Stimulated activated naive B cell treated with anti-CD40 and anti-IgM and Interleukin-4, amounts not matched to agents 10 μg/mL and 1 μg/mL and 100 μg/mL, for 72 hours (primary cell): ENCODE data around the gene APP.
A peak's percentile ranks its signal among the peaks of the same experiment; 100 is the strongest.

Source experiments
- ATAC-seq, 2 donors: fragments of 150-1000 bp; cut with Tn5 transposase; replicated peaks; 2 replicates each; pipeline ENCODE4 v1.10.0; 2021; ENCODE audit warnings: moderate library complexity in 1 of 2
- DNase-seq: peaks from one replicate; pipeline ENCODE4 v3.0.0; 2021
- H3K27ac Mint-ChIP-seq: one replicate; pipeline ENCODE4 v1.8.0; 2022; ENCODE audit warnings: mild to moderate bottlenecking, mixed read lengths
- H3K27me3 Mint-ChIP-seq, 2 donors: one replicate each; pipeline ENCODE4 v1.8.0; 2022; ENCODE audit warnings: mixed read lengths in 2 of 2
- H3K36me3 Mint-ChIP-seq, 2 donors: one replicate each; pipeline ENCODE4 v1.8.0; 2022; ENCODE audit warnings: mixed read lengths in 2 of 2, mild to moderate bottlenecking in 1 of 2
- H3K4me1 Mint-ChIP-seq, 2 donors: one replicate each; pipeline ENCODE4 v1.8.0; 2022; ENCODE audit warnings: mixed read lengths in 2 of 2, mild to moderate bottlenecking in 1 of 2
- H3K4me3 Mint-ChIP-seq, 2 donors: one replicate each; pipeline ENCODE4 v1.8.0; 2022; ENCODE audit warnings: mild to moderate bottlenecking in 2 of 2, mixed read lengths in 2 of 2, moderate library complexity in 1 of 2
- H3K9me3 Mint-ChIP-seq, 2 donors: one replicate each; pipeline ENCODE4 v1.8.0; 2022; ENCODE audit warnings: mixed read lengths in 2 of 2, mild to moderate bottlenecking in 1 of 2

APP gene

GRCh38 chr21:26171258-26172100, 909 bp upstream of the APP start:
- DNase-seq (no peak), ATAC-seq (no peak)
- Mint-ChIP-seq H3K4me1 (peaks cover 21 to 45% of the 10 kb centered on the region in 2 donors), H3K4me3 (peak overlapping the region; percentile 92 to 100), H3K36me3 (peaks cover 3 to 10% of the 10 kb centered on the region in 2 donors), H3K27me3 (peaks cover 18% of the 10 kb centered on the region in 2 donors), H3K27ac (no peak overlapping the region), H3K9me3 (no peaks in the 10 kb centered on the region)

- Mint-ChIP-seq H3K4me3 (peak overlapping the region; percentile 92 to 100), H3K9me3 (no peaks in the 10 kb centered on the region), H3K36me3 (peaks cover 3 to 10% of the 10 kb centered on the region in 2 donors), H3K4me1 (peaks cover 19 to 43% of the 10 kb centered on the region in 2 donors), H3K27ac (peak overlapping the region; percentile 93), H3K27me3 (peaks cover 13 to 18% of the 10 kb centered on the region in 2 donors)
- DNase-seq, result peak; percentile 29
- peak; percentile 57 to 58 for ATAC-seq
Observed at GRCh38 chr21:26169611-26170470, 729 bp downstream of the APP start.

- Mint-ChIP-seq H3K27ac (peak overlapping the region; percentile 80), H3K9me3 (no peaks in the 10 kb centered on the region), H3K4me3 (peak overlapping the region; percentile 92 to 100), H3K4me1 (peaks cover 17 to 36% of the 10 kb centered on the region in 2 donors), H3K36me3 (peaks cover 3 to 10% of the 10 kb centered on the region in 2 donors), H3K27me3 (peaks cover 9 to 15% of the 10 kb centered on the region in 2 donors)
- ATAC-seq, result peak; percentile 67 to 78
- peak; percentile 13 for DNase-seq
Observed at GRCh38 chr21:26169061-26169610, 1.4 kb downstream of the APP start.

- Mint-ChIP-seq H3K4me3 (peak overlapping the region; percentile 92 to 100), H3K36me3 (peaks cover 3 to 10% of the 10 kb centered on the region in 2 donors), H3K27me3 (peaks cover 8 to 10% of the 10 kb centered on the region in 2 donors), H3K27ac (no peak overlapping the region), H3K9me3 (no peaks in the 10 kb centered on the region), H3K4me1 (peaks cover 19 to 36% of the 10 kb centered on the region in 2 donors)
- ATAC-seq, result no peak
- DNase-seq, result no peak
Observed at GRCh38 chr21:26168371-26168770, 2.2 kb downstream of the APP start.

GRCh38 chr21:26167593-26167992, 3.0 kb downstream of the APP start:
- no peak overlapping the region for H3K27ac Mint-ChIP-seq
- no peak overlapping the region for H3K4me3 Mint-ChIP-seq
- peaks cover 8 to 10% of the 10 kb centered on the region in 2 donors for H3K27me3 Mint-ChIP-seq
- H3K36me3 Mint-ChIP-seq, result peaks cover 3 to 10% of the 10 kb centered on the region in 2 donors
- H3K4me1 Mint-ChIP-seq, result peaks cover 20 to 36% of the 10 kb centered on the region in 2 donors
- ATAC-seq, result no peak
- H3K9me3 Mint-ChIP-seq, result no peaks in the 10 kb centered on the region
- DNase-seq, result no peak

GRCh38 chr21:26165331-26165730, 5.2 kb downstream of the APP start:
- Mint-ChIP-seq H3K4me3 (no peak overlapping the region), H3K9me3 (no peaks in the 10 kb centered on the region), H3K36me3 (peaks cover 3 to 10% of the 10 kb centered on the region in 2 donors), H3K4me1 (peaks cover 17 to 25% of the 10 kb centered on the region in 2 donors), H3K27ac (no peak overlapping the region), H3K27me3 (no peaks in the 10 kb centered on the region)
- ATAC-seq, result no peak
- DNase-seq, result no peak

- Mint-ChIP-seq H3K36me3 (peaks cover 3 to 7% of the 10 kb centered on the region in 2 donors), H3K4me3 (no peak overlapping the region), H3K27ac (no peak overlapping the region), H3K9me3 (no peaks in the 10 kb centered on the region), H3K27me3 (no peaks in the 10 kb centered on the region), H3K4me1 (peaks cover 17 to 32% of the 10 kb centered on the region in 2 donors)
- DNase-seq, result no peak
- no peak for ATAC-seq
Observed at GRCh38 chr21:26164311-26164710, 6.3 kb downstream of the APP start.

- no peak overlapping the region for H3K4me3 Mint-ChIP-seq
- ATAC-seq (no peak), DNase-seq (no peak)
- no peaks in the 10 kb centered on the region for H3K9me3 Mint-ChIP-seq
- no peaks in the 10 kb centered on the region for H3K27me3 Mint-ChIP-seq
- H3K27ac Mint-ChIP-seq, result no peak overlapping the region
- H3K4me1 Mint-ChIP-seq, result peaks cover 14 to 31% of the 10 kb centered on the region in 2 donors
- peaks cover 0 to 3% of the 10 kb centered on the region in 2 donors for H3K36me3 Mint-ChIP-seq
Observed at GRCh38 chr21:26162081-26162480, 8.5 kb downstream of the APP start.

- Mint-ChIP-seq H3K4me1 (peaks cover 12 to 27% of the 10 kb centered on the region in 2 donors), H3K9me3 (no peaks in the 10 kb centered on the region), H3K27me3 (no peaks in the 10 kb centered on the region), H3K4me3 (no peak overlapping the region), H3K27ac (no peak overlapping the region), H3K36me3 (no peaks in the 10 kb centered on the region)
- no peak for ATAC-seq
- DNase-seq, result no peak
Observed at GRCh38 chr21:26159869-26160268, 10.7 kb downstream of the APP start.

- H3K4me3 Mint-ChIP-seq, result no peak overlapping the region
- no peak for ATAC-seq
- no peak overlapping the region for H3K27ac Mint-ChIP-seq
- H3K9me3 Mint-ChIP-seq, result no peaks in the 10 kb centered on the region
- H3K4me1 Mint-ChIP-seq, result peaks cover 10 to 27% of the 10 kb centered on the region in 2 donors
- H3K36me3 Mint-ChIP-seq, result no peaks in the 10 kb centered on the region
- DNase-seq, result no peak
- no peaks in the 10 kb centered on the region for H3K27me3 Mint-ChIP-seq
Observed at GRCh38 chr21:26157801-26158200, 12.8 kb downstream of the APP start.

GRCh38 chr21:26154753-26155152, 15.8 kb downstream of the APP start:
- ATAC-seq (no peak), DNase-seq (no peak)
- Mint-ChIP-seq H3K27ac (no peak overlapping the region), H3K9me3 (no peaks in the 10 kb centered on the region), H3K4me3 (no peak overlapping the region), H3K36me3 (peaks cover 0 to 1% of the 10 kb centered on the region in 2 donors), H3K27me3 (no peaks in the 10 kb centered on the region), H3K4me1 (peaks cover 7 to 21% of the 10 kb centered on the region in 2 donors)

GRCh38 chr21:26153758-26154157, 16.8 kb downstream of the APP start:
- H3K27ac Mint-ChIP-seq, result no peak overlapping the region
- H3K36me3 Mint-ChIP-seq, result peaks cover 0 to 4% of the 10 kb centered on the region in 2 donors
- ATAC-seq (no peak), DNase-seq (no peak)
- no peaks in the 10 kb centered on the region for H3K27me3 Mint-ChIP-seq
- peaks cover 8 to 21% of the 10 kb centered on the region in 2 donors for H3K4me1 Mint-ChIP-seq
- H3K4me3 Mint-ChIP-seq, result no peak overlapping the region
- no peaks in the 10 kb centered on the region for H3K9me3 Mint-ChIP-seq

GRCh38 chr21:26148840-26149354, 21.7 kb downstream of the APP start:
- H3K27ac Mint-ChIP-seq, result no peak overlapping the region
- DNase-seq (no peak), ATAC-seq (no peak)
- no peak overlapping the region for H3K4me3 Mint-ChIP-seq
- no peaks in the 10 kb centered on the region for H3K9me3 Mint-ChIP-seq
- H3K36me3 Mint-ChIP-seq, result peaks cover 7 to 10% of the 10 kb centered on the region in 2 donors
- no peaks in the 10 kb centered on the region for H3K27me3 Mint-ChIP-seq
- peaks cover 1 to 15% of the 10 kb centered on the region in 2 donors for H3K4me1 Mint-ChIP-seq
